A549 (cell line): Measurements from ENCODE around the gene SLC23A2.

Experiments
- BCL3 ChIP-seq: fragments of >200 bp; sonication (Bioruptor Twin); formaldehyde crosslinking; IDR thresholded peaks from 3 replicates; pipeline ENCODE4 v1.6.1; 2016
- BHLHE40 ChIP-seq: IDR thresholded peaks from 2 replicates; pipeline ENCODE4 v1.6.1; 2012; ENCODE audit warnings: low read depth, low read length, inconsistent platforms
- CBX8 ChIP-seq: fragments of 200-600 bp; sonication (generic); IDR thresholded peaks from 2 replicates; pipeline ENCODE4 v1.6.1; 2016
- CTCF ChIP-seq: fragments of >200 bp; sonication (Bioruptor Twin); formaldehyde crosslinking; IDR thresholded peaks from 3 replicates; pipeline ENCODE4 v1.5.1; 2016
- ELK1 ChIP-seq: fragments of 150-350 bp; IDR thresholded peaks from 2 replicates; pipeline ENCODE4 v1.6.1; 2014; ENCODE audit warnings: low read depth, mild to moderate bottlenecking, low read length
- HMGXB4 ChIP-seq: fragments of 250-450 bp; sonication (Bioruptor Pico); IDR thresholded peaks from 2 replicates; pipeline ENCODE4 v1.5.0; 2021; ENCODE audit warnings: mild to moderate bottlenecking, moderate library complexity, borderline replicate concordance
- JUNB ChIP-seq: fragments of >200 bp; sonication (Bioruptor Twin); formaldehyde crosslinking; IDR thresholded peaks from 2 replicates; pipeline ENCODE4 v1.6.1; 2016
- MAFK ChIP-seq: fragments of 450-650 bp; IDR thresholded peaks from 2 replicates; pipeline ENCODE4 v1.6.1; 2014; ENCODE audit not compliant: partially characterized antibody
- NR3C1 ChIP-seq: fragments of >200 bp; sonication (Bioruptor Twin); formaldehyde crosslinking; IDR thresholded peaks from 3 replicates; pipeline ENCODE4 v1.6.1; 2017
- RARB ChIP-seq: fragments of 250-450 bp; sonication (Bioruptor Pico); IDR thresholded peaks from 2 replicates; pipeline ENCODE4 v1.8.0; 2021; ENCODE audit warnings: mild to moderate bottlenecking, moderate library complexity
- SMC3 ChIP-seq: fragments of >200 bp; sonication (Bioruptor Twin); formaldehyde crosslinking; IDR thresholded peaks from 3 replicates; pipeline ENCODE4 v1.6.1; 2018; ENCODE audit warnings: inconsistent platforms

- TF ChIP-seq MAFK (no peak), CBX8 (no peak), RARB (no peak), SMC3 (no peak), JUNB (no peak), CTCF (no peak), NR3C1 (no peak), BHLHE40 (no peak), BCL3 (no peak), HMGXB4 (CRISPR knock-in tag) (no peak), ELK1 (no peak)
Observed at GRCh38 chr20:4844751-4845465, 156.4 kb downstream of the SLC23A2 start.
